ENCODE measurements around the gene QSER1. TPM values are rescaled to one million over a fixed set of nuclear protein-coding genes. Genes with fewer than 3 reads are reported as not detected.

Gene QSER1
- total RNA-seq, 1 donor from 2014 or later = 75.3 TPM

DNA sequence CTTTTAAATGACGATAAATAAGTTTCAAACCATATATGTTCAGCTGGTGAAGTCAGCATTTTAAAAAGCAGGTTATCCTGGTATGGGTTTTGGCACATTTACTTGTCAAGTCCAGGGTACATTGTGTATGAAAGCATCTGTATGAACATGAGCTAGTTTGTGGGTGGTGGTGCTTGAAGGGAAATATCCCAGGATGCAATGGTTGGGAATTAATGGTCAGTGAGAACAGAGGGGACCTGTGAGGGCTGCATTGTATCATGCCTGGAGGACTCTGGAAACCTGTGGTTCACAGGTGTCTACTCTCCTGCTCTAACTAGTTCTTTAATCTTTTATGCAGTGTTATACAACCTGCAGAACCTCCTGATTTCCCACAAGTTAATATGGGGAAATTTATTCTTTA lies 128.9 kb downstream of the QSER1 start:
- no peaks in the 10 kb centered on the region for H3K27me3 Mint-ChIP-seq (ENCODE audit: unreplicated experiment)
- H3K9me3 Mint-ChIP-seq (ENCODE audit: unreplicated experiment) = peaks cover 1% of the 10 kb centered on the region

DNA sequence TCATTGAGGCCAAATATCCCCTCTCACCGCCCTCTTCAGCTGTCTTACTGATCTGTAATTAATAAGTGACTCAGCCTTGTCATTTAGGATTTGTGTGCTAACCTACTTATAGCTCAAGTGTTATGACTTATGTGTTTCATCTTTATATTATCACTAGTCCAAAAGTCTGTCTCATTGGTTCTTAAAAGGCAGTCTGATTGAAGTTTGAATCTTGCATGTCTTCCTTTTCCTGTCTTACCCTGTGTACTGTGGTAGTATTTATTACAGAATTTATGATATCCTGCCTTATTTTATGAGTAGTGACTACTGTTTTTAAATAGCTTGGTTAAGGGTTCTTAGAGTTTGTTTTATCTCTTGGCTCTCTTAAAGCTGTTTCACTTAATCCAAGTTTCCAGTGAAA lies 129.3 kb downstream of the QSER1 start:
- Mint-ChIP-seq H3K27me3 (ENCODE audit: unreplicated experiment) (no peaks in the 10 kb centered on the region), H3K4me1 (ENCODE audit: low read depth, unreplicated experiment) (peaks cover 11% of the 10 kb centered on the region), H3K36me3 (ENCODE audit: unreplicated experiment) (no peaks in the 10 kb centered on the region), H3K4me3 (ENCODE audit: unreplicated experiment) (no peak overlapping the region), H3K9me3 (ENCODE audit: unreplicated experiment) (no peaks in the 10 kb centered on the region), H3K27ac (ENCODE audit: unreplicated experiment) (no peak overlapping the region)
- DNase-seq = no peak
- TF ChIP-seq, protein P1, sequence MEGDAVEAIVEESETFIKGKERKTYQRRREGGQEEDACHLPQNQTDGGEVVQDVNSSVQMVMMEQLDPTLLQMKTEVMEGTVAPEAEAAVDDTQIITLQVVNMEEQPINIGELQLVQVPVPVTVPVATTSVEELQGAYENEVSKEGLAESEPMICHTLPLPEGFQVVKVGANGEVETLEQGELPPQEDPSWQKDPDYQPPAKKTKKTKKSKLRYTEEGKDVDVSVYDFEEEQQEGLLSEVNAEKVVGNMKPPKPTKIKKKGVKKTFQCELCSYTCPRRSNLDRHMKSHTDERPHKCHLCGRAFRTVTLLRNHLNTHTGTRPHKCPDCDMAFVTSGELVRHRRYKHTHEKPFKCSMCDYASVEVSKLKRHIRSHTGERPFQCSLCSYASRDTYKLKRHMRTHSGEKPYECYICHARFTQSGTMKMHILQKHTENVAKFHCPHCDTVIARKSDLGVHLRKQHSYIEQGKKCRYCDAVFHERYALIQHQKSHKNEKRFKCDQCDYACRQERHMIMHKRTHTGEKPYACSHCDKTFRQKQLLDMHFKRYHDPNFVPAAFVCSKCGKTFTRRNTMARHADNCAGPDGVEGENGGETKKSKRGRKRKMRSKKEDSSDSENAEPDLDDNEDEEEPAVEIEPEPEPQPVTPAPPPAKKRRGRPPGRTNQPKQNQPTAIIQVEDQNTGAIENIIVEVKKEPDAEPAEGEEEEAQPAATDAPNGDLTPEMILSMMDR (IDR thresholded peaks at IDR 0.05; ENCODE audit: partially characterized antibody, unreplicated experiment) = no peak

More for the DNA sequence above, 128.9 kb downstream of the QSER1 start:
- Mint-ChIP-seq H3K4me1 (ENCODE audit: low read depth, unreplicated experiment) (peaks cover 11% of the 10 kb centered on the region), H3K36me3 (ENCODE audit: unreplicated experiment) (no peaks in the 10 kb centered on the region), H3K4me3 (ENCODE audit: unreplicated experiment) (no peak overlapping the region), H3K27ac (ENCODE audit: unreplicated experiment) (no peak overlapping the region)
- no peak for DNase-seq
- TF ChIP-seq, protein P1 (IDR thresholded peaks at IDR 0.05; ENCODE audit: partially characterized antibody, unreplicated experiment) = no peak

DNA sequence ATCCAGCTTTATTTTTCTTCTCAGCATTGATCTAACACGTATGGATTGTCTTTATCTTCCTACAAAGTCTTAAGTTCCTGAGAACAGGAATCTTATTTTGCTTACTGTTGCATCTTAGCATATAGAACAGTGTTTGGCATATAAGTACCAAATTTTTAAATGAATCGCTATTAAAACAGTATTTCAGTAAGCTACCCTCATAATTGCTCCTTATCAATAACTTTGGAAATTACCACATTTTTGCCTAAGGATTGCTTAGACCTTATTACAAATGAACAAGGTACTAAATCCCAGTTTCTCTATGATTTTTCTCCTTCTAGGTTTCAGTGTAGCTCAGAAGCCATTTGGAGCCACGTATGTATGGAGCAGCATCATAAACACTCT lies 132.7 kb downstream of the QSER1 start:
- no peaks in the 10 kb centered on the region for H3K9me3 Mint-ChIP-seq (ENCODE audit: unreplicated experiment)
- no peak overlapping the region for H3K4me3 Mint-ChIP-seq (ENCODE audit: unreplicated experiment)
- no peak overlapping the region for H3K27ac Mint-ChIP-seq (ENCODE audit: unreplicated experiment)
- no peak for DNase-seq
- TF ChIP-seq, protein P1 (IDR thresholded peaks at IDR 0.05; ENCODE audit: partially characterized antibody, unreplicated experiment) = no peak
- H3K4me1 Mint-ChIP-seq (ENCODE audit: low read depth, unreplicated experiment) = peaks cover 3% of the 10 kb centered on the region
- H3K36me3 Mint-ChIP-seq (ENCODE audit: unreplicated experiment) = no peaks in the 10 kb centered on the region
- no peaks in the 10 kb centered on the region for H3K27me3 Mint-ChIP-seq (ENCODE audit: unreplicated experiment)

DNA sequence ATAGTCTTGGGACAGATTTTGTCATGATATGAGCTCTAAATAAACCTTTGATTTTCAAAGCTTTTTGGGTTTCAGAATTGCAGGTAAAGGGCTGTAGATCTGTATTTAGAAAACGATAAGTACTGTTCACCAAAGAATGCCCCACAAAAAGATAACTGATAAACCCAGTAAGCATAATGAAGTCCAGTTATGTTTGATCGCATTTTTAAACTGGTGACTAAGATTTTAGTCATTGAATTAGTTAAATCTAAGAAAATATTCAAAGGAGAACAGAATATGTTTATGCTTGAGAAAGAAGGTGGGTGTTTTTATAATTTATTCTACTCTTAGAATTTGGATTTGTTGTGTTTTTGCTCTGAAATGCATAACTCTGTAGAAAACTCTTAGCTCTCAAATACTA lies 134.6 kb downstream of the QSER1 start:
- H3K4me3 Mint-ChIP-seq (ENCODE audit: unreplicated experiment) = no peak overlapping the region
- H3K9me3 Mint-ChIP-seq (ENCODE audit: unreplicated experiment) = no peaks in the 10 kb centered on the region
- no peak for DNase-seq
- H3K27me3 Mint-ChIP-seq (ENCODE audit: unreplicated experiment) = no peaks in the 10 kb centered on the region
- peaks cover 3% of the 10 kb centered on the region for H3K4me1 Mint-ChIP-seq (ENCODE audit: low read depth, unreplicated experiment)
- H3K36me3 Mint-ChIP-seq (ENCODE audit: unreplicated experiment) = no peaks in the 10 kb centered on the region
- TF ChIP-seq, protein P1 (IDR thresholded peaks at IDR 0.05; ENCODE audit: partially characterized antibody, unreplicated experiment) = no peak
- H3K27ac Mint-ChIP-seq (ENCODE audit: unreplicated experiment) = no peak overlapping the region

DNA sequence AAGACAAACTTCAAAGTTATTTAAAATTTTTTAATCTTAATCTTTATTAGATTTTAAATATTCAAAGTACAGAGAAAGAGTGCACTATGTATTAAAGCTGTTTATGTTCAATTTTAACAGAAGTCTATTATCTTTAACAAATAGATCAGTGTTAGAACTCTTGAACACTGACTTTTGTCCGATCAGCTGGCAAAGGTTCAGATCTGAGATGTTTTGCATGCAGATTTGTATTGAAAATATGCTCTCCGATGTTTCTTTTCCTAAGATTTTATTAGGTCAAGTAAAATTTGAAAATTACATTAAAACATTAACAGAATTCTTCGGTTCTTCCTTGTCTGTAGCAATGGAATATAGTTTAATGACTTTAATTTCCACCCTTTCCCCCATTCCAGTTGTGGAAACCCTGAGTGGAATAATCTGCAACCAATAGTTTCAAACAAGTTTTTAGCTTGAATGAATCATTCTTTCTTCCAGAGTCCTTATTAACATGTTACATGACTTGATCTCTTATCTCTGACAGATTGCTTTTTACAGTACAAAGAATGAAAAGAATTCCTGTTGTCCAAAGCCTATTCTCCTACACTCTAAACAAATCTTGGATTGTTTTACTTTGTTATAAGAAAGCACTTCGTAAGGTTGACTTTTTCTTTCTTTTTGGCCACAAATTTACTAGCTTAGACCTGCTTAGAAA lies 135.4 kb downstream of the QSER1 start:
- no peak for DNase-seq
- H3K4me3 Mint-ChIP-seq (ENCODE audit: unreplicated experiment) = no peak overlapping the region
- no peaks in the 10 kb centered on the region for H3K9me3 Mint-ChIP-seq (ENCODE audit: unreplicated experiment)
- no peaks in the 10 kb centered on the region for H3K36me3 Mint-ChIP-seq (ENCODE audit: unreplicated experiment)
- H3K4me1 Mint-ChIP-seq (ENCODE audit: low read depth, unreplicated experiment) = peaks cover 3% of the 10 kb centered on the region
- TF ChIP-seq, protein P1 (IDR thresholded peaks at IDR 0.05; ENCODE audit: partially characterized antibody, unreplicated experiment) = no peak
- no peaks in the 10 kb centered on the region for H3K27me3 Mint-ChIP-seq (ENCODE audit: unreplicated experiment)
- no peak overlapping the region for H3K27ac Mint-ChIP-seq (ENCODE audit: unreplicated experiment)
